8988T (cell line): ENCODE data around the gene AP1B1.
"Not testable (repeated sequence)": the region's sequence is repeated elsewhere in the genome, so short reads cannot be mapped to it uniquely, and the experiment has no call there.

ENCODE experiments used
- DNase-seq: peaks from one replicate; pipeline ENCODE4 v3.0.0; 2011

The AP1B1 gene

DNA sequence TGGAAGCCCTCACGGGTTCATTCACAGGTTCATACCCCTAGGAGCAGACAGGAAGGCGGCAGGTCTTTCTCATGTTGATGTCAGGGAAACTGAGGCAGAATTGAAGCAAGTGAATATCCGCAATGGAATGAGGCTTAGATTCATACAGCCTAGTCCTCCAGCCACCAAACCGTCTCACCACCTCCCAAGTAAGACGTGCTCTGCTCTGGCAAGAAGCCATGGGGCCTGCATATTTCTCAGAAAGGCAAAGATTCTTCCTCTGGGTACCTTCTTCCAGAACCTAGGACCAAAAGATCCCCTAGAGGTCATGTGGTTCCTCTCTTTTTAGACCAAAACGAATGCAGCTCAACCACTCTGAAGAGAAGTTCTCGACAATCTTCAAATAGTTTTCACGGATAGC is 1.7 kb downstream of the AP1B1 start:
- DNase-seq: no peak

DNA sequence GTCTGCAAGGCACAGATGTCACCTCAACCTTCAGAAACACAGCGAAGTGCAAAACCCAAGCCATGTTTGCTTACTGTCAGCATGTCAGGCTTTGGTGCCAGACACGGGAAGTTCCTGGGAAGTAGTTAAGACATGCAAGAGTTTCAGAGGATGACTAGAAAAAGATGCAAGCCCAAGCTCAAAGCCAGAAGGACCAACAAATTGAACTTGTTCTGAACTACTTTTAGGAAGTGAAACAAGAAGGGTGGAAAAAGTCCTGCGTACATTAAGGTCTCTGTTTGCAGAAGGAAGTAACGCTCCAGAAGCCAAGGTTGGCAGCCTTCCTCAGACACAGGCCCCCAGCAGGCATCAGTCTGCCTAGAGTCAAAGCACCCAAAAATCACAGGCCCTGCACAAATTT is 2.6 kb downstream of the AP1B1 start:
- no peak for DNase-seq

DNA sequence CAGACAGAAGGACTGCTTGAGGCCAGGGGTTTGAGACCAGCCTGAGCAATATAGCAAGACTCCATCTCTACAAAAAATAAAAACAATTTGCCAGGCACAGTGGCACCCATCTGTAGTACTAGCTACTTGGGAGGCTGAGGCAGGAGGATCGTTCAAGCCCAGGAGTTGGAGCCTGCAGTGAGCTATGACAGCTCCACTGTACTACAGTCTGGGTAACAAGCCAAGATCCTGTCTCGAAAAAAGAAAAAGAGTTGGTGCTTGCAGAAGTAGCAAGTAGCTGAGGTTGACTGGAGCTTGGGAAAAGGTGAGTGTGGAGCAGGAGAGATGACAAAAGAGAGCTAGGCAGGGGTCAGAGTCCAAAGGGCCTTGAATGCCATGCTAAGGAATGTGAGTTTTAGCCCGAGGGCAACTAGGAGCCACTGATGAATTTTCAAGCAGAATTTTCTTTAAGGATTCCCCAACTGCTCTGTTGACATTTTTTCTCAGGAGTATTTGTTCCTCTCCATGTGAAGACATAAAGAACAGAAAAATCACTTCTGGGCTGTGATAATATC is 3.1 kb downstream of the AP1B1 start:
- no peak for DNase-seq

GRCh38 chr22:29383740-29384139 is 4.6 kb downstream of the AP1B1 start:
- DNase-seq: no peak

- no peak for DNase-seq
These were observed 5.6 kb downstream of the AP1B1 start for GRCh38 chr22:29382580-29383302.

GRCh38 chr22:29380856-29381255 is 7.5 kb downstream of the AP1B1 start:
- DNase-seq: no peak

DNA sequence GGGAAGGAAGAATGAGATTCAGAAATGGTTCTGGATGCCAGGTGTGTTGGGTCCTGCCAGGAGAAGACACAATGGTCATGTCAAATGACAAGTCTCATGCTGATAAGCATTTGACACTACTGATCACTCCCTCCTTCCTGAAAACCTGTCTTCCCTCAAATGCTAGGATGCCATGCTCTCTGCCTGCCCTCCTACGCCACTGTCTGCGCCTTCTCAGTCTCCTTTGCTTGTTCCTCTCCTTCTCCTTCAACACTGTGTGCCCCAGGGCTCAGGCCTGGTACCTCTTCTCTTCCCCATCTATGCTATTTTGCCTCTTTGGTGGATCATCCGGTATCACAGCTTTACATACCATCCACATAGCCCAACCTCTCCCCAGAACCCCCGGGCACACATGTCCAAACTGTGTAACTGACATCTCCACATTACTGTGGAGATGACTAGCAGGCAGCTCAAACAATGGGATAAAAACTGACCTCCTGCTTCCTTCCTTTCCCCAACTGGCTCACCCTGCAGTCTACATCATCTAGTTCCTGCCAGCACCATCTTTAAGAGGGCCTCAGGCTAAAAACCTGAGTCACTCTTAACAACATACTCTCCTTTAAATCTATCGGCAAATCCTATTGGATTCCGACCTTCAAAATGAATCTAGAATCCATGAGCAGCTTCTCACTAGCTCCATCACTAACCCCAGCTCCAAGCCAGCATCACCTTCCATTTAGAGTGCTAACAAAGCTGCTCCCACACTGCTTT is 8.2 kb downstream of the AP1B1 start:
- no peak for DNase-seq

DNA sequence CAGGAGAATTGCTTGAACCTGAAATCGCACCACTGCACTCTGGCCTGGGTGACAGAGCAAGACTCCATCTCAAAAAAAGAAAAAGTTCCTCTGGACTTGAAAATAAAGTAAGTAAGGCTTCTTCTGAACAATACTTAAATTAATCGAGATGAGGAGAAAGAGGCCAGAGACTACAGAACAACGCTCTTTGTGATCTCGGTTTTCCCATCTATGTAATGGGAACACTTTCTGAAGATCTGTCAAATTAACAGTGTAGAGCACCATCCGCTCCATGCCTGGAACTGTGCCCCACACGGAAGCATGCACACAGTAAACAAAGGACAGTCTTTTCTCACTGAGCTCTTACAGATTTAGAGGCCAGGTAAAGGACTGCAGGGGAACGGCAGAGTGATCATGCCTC is 9.1 kb downstream of the AP1B1 start:
- no peak for DNase-seq

GRCh38 chr22:29377979-29378378 is 10.4 kb downstream of the AP1B1 start:
- no peak for DNase-seq

DNA sequence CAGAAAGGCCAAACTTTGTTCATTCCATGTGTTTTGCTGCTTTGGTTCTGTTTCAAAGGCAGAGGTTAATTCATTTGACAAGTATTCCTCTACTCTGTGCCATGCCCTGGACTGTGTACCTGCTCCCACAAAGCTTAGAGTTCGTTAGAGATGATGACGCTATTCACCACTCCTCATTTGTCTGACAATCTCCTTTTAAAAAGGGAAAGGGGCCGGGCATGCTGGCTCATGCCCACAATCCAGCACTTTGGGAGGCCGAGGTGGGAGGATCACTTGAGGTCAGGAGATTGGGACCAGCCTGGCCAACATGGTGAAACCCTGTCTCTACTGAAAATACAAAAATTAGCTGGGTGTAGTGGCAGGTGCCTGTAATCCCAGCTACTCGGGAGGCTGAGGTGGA is 11.7 kb downstream of the AP1B1 start:
- DNase-seq: not testable (repeated sequence)

DNA sequence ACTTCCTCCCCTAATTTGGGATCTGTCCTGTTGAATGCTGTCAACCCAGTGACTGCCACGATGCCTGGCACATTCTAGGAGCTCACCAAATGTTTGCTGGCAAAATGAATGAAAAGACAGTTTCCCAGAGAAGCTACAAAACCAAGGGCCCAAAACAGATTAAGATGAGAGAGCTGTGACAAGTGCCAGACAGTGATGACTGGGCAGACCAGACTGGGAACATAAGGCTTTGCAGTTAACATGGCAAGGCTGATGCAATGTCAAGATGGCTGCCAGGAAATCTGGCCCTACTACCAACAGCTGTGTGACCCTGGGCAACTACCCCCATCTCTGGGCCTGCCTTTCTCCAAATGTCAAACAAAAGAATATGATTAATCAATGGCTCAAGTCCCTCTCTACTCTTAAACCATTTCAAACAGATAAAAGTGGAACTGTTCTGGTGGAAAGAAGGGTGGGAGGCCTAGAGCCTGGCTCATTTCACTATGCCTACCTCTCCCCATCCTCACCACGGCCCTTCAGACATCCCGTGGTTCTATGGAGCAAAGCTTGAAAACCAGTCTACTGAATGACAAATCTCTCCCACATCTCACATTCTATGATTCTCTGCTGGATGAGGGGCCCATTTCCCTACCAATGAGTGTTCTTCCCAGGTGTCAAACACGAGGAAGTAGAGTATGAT is 12.8 kb downstream of the AP1B1 start:
- DNase-seq: no peak

GRCh38 chr22:29374806-29375205 is 13.6 kb downstream of the AP1B1 start:
- DNase-seq: not testable (repeated sequence)

DNA sequence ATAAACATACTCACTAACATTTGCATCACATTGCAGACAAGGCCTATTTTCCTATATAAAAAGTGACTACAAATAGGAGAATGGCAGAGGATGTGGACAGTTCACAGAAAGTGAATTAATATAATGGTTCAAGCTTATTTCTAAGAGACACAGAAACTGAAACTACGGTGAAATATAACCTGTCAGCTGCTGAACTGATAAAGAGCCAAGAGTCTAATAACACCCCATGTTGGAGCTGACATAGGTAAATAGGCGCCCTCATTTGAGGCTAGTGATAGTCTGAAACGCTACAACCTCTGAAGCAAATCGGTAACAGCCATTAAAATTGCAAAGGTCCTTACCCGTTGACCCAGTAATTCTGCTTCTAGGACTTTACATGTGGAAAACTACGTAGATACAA is 14.0 kb downstream of the AP1B1 start:
- no peak for DNase-seq

- no peak for DNase-seq
These were observed 17.8 kb downstream of the AP1B1 start for GRCh38 chr22:29370537-29370936.

- no peak for DNase-seq
These were observed 18.9 kb downstream of the AP1B1 start for GRCh38 chr22:29369460-29369859.

- peak; percentile 54 for DNase-seq
These were observed 28.9 kb downstream of the AP1B1 start for GRCh38 chr22:29359469-29359868.

DNA sequence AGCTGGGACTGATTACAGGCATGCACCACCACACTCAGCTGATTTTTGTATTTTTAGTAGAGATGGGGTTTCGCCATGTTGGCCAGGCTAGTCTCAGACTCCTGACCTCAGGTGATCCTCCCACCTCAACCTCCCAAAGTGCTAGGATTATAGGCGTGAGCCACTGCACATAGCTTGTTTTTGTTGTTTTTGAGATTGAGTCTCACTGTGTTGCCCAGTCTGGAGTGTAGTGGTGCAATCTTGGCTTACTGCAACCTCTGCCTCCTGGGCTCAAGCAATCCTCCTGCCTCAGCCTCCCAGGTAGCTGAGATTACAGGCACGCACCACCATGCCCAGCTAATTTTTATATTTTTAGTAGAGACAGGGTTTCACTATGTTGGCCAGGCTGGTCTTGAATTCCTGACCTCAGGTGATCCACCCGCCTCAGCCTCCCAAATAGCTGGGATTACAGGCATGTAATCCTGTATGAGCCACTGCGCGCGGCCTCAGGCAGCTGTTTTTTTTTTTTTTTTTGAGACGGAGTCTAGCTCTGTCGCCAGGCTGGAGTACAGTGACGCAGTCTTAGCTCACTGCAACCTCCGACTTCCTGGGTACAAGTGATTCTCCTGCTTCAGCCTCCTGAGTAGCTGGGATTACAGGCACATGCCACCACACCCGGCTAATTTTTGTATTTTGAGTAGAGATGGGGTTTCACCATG is 31.0 kb downstream of the AP1B1 start:
- DNase-seq: not testable (repeated sequence)

DNA sequence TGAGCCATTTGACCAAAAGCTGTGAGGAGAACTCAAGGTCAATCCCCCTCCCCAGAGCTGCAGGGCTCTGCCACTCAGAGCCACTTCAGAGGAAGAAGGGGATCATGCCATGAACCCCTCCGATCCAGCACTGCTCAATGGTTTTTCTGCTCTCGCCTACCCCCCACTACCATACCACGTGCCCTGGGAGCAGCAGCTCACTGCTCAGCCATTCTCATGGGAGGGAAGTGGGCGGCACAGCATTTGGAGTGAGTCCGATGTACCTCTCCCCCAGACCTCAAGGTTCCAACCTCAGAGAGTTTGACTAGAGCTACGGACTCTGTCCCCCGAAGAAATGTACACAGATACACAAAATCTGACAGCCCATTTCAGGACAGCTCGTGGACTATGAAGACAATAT is 34.5 kb downstream of the AP1B1 start:
- DNase-seq: no peak

DNA sequence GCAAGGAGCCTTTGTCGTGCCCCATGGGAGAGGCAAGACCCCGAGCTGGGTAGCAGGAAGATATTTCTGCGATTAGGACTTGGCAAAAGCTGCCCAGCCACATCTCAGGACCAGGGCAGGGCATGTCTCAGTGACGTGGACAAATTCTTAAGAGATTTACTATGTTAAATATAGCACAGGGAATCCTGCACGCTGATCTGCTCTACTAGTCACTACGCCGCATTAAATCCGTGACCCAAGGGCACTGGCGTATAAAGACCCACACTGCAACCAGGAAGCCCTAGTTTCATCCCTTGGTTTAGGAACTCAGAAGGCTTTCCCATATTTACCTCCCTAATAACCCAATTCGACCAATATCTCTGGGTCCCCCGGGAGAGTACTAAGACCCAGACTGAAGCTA is 35.1 kb downstream of the AP1B1 start:
- DNase-seq: no peak

DNA sequence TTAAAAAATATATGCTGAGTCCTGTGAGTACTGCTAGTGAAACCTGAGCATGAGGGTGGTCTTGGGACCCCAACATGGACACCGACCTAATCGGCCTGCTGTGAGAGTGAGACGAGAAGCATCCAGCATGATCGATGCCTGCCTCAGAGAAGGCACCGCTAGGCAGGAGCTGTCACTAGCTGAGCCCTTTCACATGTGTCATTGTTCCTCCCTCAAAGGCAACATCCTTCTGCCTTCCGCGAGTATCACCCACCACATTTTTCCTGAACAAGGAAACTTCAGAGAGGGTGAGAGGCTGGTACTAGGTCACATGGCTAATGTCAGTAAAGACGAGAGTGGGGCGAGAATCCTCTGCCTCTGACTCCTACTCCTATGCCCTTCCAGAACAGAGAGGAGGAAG is 35.6 kb downstream of the AP1B1 start:
- DNase-seq: no peak

DNA sequence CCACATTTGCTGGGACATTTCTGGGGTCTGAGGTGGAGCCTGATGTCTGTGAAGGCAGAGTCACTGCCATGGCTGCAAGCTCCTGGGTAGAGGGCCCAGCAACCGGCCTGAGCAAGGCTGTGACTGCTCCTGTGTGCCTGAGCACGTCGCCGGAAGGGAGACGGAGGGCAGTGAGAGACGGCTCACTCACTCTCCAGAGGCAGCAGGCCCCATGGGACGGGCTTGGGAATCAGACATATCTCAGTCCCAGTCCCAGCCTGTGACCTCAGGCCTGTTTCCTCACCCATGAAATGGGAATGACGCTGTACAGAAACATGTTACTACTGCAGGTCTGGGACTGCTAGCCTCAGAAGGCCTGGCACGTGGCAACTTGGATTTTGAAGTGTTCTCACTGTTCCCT is 36.5 kb downstream of the AP1B1 start:
- DNase-seq: no peak

- DNase-seq: no peak
These were observed 37.3 kb downstream of the AP1B1 start for GRCh38 chr22:29351042-29351441.

DNA sequence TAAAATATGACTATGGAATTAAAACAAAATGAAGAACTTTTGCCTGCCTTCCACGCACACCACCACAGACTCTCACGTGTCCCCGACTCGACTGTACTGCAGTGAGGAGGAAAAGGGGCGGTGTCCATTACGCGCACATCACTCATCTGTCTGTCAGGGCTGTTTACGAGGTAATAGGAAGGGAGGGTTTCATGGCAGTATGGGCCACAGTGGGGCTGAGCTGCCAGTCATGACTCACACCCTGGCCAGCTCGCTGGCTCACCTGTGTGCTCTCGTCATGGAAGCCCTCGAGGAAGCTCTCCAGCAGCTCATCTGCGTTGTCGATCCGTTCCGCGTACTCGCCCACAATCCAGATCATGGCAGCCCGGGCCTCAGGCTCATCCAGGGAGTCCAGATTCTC is 39.4 kb downstream of the AP1B1 start:
- DNase-seq: no peak
